Stimulated activated CD8-positive, alpha-beta memory T cell treated with anti-CD3 and anti-CD28 coated beads, Interleukin-4, amount 100 ng/mL, for 4 hours (primary cell): ENCODE results near the gene TNFRSF1B.
A peak's percentile ranks its signal among the peaks of the same experiment; 100 is the strongest.

Source experiments
- DNase-seq, 2 donors: peaks; one replicate each; pipeline ENCODE4 v3.0.0-alpha.2; 2020; ENCODE audit warnings: low read depth in 2 of 2, low spot score in 1 of 2

TNFRSF1B gene

DNA sequence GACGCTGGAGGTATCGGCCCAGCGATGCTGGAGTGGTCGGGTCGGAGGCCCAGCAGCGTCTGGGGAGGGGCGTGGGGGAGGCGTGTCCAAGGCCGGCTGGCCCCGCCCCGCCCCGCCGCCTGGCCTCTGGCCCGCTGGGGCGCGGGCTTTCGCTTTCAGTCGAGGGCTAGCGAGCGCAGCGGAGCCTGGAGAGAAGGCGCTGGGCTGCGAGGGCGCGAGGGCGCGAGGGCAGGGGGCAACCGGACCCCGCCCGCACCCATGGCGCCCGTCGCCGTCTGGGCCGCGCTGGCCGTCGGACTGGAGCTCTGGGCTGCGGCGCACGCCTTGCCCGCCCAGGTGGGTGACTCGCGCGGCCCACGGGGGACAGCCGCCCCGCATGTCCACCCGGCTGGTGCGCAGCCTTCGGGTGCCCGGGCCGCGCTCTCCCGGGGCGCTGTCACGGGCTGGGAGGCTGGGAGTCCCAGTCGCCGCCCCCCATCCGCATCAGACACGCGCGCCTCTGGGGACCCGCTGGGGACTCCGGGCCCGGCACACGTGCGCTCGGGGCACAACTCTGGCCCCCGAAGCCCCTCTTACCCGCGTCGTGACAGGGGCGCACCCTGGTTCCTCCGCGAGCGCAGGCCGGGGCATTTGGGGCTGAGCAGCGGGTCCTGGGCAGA is at the start of gene TNFRSF1B:
Gene TNFRSF1B, plus strand, starts transcription at position 158 of the 659 bp plus-strand sequence. Its CDS starts 101 bp downstream, at position 259.
- DNase-seq: no peak

DNA sequence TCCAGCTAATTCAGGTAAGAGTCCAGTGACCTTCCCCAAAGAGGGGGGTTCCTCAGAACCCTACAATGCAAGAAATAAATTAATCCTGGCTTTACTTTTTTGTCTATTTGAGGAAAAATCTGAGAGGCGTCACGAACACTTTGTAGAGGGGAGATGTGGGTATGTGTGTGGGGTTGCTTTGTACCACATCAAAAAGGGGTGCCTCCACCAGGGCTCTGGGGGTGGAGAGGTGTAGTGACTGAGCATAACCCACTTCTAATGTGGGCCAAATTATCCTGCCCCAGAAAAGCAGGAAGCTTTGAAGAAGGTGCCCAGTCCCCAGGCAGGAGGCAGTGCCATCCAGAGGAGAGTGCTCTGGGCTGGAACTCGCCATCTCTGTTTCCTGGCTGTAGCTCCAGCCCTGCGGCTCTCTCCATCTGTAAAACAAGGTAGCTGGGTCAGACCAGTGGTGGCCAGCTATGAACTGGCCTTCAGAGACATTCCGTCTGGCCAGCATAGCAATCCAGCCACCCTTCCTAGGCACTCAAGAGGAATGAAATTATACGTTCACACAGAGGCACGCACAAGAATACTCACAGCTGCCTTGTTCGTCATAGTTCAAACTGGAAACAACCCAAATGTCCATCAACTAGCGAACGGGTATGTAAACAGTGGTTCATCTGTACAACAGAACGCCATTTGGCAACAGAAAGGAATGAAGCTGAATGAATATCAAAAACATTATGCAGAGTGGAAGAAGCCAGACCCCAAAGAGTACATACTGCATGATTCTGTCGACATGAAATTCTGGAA is 45.4 kb upstream of the TNFRSF1B start:
- no peak for DNase-seq

DNA sequence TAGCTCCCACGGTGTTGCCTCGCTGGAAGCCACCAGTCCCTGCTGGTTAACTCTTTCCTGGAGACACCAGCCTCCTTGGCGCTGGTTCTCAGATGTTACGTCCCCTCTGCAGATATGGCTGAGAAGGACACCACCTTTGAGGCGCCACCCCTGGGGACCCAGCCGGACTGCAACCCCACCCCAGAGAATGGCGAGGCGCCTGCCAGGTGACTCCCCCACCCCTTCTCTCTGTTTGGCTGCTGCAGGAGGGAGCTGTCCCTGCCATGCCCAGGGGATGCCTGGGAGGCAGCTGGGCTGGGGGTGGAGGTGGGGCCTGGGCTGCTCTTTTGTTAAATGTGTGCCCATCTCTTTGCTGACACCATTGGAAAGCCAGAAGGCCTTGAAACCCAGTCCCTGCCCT is 43.6 kb upstream of the TNFRSF1B start:
- no peak for DNase-seq

DNA sequence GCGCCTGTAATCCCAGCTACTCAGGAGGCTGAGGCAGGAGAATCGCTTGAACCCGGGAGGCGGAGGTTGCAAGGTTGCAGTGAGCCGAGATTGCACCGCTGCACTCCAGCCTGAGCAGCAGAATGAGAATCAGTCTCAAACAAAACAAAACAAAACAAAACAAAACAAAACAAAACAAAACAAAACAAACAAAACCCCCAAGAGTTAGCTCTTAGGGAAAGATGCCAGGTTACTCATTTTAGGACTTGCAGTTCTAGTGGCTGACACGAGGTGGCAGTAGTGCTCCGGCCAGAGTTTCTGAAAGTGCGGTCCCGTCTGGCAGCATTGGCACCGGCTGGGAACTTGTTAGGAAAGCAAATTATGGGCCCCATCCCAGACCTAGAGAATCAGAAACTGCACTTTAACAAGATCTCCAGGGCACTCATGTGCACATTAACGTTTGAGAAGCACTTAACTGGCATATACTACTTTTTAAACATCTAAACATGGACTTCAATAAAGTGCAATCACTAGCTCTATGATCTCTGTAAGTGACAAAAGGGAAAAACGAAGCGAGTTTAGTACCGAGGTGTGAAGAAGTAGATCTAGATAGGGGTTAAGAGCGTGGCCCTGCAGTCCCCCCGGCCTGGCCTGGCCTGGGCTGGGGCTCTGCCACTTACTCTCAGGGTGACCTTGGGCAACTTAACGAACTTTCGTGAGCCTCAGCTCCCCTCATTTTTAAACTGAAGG is 41.9 kb upstream of the TNFRSF1B start:
- peak; percentile 57 to 73 for DNase-seq

DNA sequence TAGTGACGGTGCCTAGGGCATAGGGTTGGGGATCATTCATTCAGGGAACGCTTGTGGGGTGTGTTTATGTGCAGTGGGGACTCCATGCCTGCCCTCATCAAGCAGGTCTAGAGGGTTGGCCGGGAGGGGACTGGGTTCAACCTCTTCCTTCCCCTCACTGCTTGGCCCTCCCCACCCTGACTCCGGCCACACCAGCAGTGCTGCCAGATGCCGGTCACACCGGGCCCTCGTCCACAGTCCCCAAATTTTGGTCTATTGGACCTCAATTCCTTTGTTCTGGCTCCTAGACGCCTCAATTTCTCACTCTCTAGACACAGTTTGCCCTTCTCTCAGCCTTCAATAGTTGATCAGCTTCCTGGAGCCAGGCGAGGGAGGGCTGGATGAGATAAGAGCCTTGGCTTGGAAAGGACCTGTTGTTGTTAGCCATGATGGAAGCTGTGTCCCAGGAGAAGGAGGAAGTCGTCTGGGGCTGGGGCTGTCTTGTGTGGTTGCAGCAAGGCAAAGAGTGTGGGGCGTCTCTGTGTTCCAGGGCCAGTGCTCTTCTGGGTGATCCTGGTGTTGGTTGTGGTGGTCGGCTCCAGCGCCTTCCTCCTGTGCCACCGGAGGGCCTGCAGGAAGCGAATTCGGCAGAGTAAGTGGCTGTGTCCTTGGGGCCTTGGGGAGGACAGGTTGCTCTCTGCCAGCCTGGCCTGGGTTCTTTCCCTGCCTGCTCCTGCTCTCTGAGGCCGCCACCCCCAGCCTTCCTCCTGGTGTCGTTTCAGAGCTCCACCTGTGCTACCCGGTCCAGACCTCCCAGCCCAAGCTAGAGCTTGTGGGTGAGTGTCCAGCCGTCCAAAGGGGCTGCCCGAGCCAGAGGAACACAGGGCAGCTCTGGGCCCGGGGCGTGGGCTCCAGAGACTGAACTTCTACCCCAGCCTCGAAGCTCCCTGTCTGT is 41.1 kb upstream of the TNFRSF1B start:
- DNase-seq: no peak

DNA sequence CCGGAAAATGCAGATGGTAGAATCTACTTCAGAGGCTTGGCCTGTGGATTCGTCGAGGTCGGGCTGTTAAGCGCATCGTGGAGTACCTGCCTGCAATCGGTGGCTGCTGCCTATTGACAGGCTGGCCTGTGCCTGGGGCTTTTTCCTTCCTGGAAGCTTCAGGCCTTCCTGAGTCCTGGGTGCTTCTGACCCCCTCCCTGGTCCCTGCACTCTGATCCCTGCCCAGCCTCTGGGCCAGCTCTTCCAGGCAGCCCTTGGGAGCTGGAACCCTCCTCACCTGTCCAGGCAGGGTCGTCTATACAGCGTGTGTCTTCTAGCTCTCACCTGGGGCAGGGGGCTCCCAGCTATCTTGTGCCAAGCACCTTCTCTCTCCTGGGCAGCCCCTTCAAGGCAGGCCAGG is 40.0 kb upstream of the TNFRSF1B start:
- DNase-seq: no peak

DNA sequence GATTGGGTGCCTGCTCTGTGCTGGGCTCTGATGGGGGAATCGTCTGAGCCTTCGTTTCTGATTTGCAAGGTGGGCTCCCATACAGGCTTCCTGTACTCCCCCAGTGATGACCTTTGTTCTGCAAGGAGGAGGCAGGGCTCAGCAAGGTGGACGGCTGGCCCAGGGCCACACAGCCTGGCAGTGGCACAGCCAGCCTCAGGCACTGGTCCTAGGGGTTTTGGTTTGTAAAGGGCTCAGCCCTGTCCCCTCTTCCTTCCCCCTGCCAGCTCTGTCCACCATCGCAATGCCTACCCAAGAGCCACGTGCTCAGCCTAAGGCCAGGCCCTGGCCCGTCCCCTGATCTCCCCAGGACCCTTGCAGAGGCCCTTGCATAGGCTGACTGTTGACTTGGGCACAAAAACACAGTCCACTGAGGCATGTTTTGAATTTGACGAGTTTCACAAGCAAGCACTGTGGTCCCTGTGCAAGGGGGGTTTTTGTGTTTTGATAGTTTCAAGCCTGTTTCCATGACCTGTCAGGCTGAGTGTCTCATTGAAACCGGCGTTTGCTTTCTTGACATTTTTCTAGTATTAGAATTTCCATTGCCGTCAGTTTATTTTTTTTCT is 39.5 kb upstream of the TNFRSF1B start:
- no peak for DNase-seq

DNA sequence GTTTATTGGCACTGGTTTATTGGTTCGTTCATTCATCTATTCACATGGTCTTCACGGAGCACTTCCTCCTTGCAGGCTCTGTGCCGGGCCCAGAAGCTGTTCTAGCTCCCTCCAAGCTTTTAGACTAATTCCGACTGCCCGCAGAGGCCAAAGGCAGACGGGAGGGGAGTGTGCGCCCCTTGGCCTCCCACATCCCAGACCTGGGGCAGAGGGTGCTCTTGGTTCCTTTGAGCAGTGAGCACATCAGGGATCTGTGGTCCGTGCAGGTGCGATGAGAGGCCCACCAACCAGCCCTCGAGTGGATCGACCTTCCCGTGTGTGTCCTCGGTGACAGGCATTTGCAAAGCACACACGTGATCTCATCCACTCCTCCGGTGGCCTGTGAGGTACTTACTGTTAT is 38.7 kb upstream of the TNFRSF1B start:
- no peak for DNase-seq

DNA sequence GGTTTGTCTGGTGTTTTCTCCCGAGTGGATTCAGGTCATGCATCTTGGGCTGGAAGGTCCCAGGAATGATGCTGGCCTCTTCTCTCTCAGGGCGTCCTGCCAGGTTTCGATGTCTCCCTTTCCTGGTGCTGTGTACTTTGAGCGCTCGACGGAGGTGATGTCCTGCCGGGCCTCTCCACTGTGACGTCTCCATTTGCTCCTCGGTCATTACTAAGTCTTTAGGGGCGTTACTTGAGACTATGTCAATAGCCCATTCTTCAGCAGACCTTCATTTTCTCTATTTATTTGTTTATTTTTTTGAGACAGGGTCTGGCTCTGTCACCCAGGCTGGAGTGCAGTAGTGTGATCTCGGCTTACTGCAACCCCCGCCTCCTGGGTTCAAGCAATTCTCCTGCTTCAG is 37.2 kb upstream of the TNFRSF1B start:
- no peak for DNase-seq

DNA sequence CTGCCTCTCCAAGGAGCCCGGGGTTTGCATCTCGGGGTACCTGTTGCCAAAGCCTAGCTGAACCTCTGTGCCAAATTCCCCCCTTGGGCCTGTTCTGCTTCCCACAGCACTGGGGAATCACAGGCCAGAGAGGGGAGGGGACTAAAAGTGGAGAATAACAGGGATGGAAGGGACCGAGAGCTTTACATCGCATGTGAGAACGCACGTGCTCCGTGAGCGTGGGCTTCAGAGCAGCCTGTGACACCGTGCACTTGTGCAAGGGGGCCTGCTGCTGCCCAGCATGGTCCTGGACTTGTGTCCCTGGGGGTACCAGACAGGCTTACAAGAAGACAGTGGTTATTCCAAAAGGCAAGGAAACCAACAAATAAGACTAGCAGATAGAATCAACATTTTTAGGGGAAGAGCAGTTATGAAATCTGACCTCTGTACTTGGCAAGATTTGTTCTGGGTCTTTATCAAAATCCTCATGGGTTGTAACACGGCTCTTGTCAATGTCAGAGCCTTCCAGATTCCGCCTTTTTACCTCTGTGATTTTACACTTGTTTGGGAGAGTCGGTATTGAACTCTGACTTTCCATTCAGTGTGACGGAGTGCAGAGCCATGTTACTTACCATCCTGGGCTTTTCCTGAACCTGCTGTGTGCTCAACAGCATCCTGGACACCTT is 36.2 kb upstream of the TNFRSF1B start:
- no peak for DNase-seq

DNA sequence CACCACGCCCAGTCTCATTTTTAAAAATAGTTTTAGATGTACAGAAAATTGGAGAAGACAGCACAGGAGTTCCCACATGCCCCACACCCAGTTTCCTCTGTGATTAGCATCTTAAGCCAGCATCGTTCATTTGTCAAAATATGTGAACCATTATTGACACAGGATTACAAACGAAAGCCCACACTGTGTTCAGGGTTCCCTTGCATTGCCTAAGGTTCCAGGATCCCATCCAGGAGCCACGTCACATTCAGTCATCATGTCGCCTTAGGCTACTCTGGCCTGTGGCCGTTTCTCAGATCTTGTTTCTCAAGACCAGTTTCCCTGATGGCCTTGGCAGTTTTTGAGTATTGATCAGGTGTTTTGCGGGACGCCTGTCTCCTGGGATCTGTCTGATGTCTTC is 34.7 kb upstream of the TNFRSF1B start:
- no peak for DNase-seq

DNA sequence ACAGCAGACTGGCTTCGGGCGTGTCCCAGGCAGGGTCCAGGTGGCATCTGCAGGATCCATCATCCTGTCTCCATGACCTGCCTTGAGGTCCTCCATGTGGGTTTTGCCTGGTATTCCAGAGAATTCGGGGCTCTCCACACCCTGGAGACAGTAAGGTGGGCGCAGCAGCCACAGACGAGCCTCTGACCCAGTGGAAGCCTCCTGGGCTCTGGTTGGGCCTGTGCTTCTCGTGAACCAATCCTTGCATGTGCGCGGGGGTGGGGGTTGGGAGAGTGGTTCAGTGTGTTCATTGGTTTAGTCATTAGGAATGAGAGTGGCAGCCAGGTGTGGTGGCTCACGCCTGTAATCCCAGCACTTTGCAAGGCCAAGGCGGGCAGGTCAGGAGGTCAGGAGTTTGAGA is 32.1 kb upstream of the TNFRSF1B start:
- DNase-seq: no peak

DNA sequence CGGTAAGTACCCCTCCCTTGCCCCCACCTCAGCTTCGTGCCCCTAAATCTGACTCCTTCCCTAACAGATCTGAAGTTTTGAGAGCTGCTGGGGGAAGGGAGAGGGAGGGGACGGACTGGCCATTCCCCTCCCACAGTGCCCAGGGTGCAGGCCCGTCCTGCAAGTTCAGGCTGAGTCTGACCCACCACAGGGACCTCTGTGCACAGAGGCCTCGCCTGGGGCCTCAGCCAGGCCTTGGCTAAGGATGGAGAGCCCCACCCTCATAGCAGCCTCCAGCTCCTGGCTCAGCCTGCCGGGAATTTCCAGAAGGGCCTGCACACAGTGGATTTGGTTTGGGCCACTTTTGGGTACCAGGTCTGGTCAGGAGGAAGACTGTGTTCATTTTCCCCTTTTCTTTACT is 31.2 kb upstream of the TNFRSF1B start:
- DNase-seq: no peak

DNA sequence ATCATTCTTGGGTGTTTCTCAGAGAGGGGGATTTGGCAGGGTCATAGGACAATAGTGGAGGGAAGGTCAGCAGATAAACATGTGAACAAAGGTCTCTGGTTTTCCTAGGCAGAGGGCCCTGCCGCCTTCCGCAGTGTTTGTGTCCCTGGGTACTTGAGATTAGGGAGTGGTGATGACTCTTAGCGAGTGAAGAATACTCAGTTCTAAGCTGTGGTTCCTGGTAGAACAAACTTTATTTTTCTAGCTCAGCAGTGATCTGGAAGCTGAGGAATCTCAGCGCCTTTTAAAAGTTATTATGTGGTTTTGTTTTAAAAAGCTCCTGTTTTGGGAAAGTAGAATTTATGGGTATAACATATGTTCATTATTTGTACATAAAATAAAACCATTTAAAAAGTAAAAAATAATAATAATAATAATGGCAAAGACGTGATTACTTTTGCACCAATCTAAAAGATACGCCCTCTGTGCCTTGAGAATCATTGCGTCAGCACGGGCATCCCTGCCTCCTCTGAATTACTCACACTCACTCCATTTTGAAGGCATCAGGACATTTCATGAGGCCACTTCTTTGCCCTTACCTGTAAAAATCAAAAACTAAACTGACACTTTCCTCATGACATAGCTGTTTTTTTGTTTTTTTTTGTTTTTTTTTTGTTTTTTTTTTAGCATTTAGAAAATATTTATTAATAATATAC is 29.7 kb upstream of the TNFRSF1B start:
- no peak for DNase-seq

DNA sequence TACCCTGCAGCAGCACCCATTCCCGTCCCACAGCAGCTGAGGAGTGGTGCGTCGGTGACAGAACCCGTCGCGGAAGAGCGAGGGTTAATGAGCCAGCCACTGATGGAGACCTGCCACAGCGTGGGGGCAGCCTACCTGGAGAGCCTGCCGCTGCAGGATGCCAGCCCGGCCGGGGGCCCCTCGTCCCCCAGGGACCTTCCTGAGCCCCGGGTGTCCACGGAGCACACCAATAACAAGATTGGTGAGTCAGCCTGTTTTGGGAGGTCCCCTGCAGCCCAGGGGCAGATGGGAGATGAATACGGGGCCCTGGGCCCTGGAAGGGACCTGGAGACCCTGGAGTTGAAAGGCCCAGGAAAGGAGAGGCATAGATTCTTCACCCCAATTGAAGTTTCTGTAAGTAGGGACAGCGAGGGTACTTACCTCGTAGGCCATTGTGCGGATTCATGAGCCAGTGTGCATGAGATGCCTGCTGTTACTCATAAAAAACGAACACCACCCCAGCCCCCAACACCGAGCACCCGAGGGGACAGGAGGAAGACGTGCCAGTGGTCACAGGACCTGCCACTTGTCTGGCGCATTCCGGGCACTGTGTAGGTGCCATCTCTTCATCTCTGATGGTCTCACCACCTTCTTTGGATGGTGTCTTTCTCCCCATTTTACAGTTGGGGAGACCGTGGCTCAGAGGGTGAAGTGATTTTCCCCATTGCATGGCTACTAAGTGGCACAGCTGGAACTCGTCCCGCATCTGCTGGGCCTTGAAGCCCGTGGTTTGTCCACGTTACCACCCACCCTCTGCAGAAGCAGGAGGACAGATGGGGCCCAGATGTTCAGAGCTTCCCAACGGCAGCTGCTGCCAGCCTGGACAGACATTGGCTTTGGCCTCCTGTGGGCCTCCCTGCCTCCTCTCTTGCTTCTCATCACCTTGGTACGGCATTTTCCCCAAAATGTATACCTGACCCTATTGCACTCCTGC is 28.3 kb upstream of the TNFRSF1B start:
- no peak for DNase-seq

DNA sequence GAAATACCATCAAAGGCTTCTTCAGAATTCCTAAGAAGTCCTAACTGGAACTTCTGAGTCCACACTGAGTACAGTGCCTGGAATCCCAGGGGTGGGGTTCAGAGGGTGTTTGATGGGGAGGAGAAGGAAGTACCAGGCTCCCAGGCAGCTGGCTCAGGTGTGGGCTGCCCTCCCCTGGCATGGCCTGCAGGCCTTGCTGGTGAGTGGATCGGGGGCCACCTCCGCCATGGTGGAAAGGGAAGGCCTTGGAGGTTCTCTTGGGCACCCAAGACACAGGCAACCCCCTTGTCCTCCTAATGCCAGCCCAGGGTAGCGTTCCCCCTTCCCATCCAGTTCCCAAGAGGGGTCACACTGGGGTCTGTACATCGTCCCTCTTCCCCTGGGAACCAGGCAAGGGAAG is 26.8 kb upstream of the TNFRSF1B start:
- no peak for DNase-seq

DNA sequence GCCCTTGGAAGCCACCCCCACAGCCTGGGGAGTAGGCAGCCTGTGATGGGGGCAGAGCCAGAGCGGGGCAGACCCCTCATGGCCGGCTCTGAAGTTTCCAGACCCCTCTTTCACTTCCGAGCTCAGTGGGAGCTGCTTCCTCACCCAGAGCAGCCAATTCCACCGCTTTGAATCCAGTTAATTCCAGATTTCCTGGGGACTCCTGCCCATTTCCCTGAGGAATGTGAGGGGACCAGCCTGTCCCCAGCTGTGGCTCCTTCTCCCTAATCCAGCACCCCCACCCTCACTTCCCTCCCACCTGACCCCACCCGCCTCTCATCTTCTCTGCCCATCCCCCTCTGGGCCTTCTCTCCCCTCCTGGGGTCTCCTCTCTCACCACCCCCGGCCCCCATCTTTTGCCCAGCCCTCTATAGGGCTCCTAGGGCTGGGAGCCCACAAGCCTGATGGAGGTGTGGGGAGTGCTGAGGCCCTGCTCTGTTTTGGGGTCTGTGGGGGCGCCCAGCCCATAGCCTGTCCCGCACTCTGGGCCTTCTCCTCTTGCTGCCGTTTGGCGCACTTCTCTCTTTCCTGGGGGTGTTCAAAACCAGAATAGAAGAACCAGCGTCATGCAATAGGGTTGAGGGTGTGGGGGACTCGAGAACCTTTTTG is 26.2 kb upstream of the TNFRSF1B start:
- no peak for DNase-seq
